SK-N-SH treated with all-trans-retinoic acid at 6 μM for 48 hours (cell line): ENCODE results near the gene NDRG3.

Experiments used
- BACH2 ChIP-seq: fragments of 250-450 bp; sonication (Bioruptor Pico); IDR thresholded peaks from 2 replicates; pipeline ENCODE4 v1.9.0; 2021; ENCODE audit warnings: mild to moderate bottlenecking, borderline replicate concordance
- ISL1 ChIP-seq: fragments of 250-450 bp; sonication (Bioruptor Pico); IDR thresholded peaks from 2 replicates; pipeline ENCODE4 v2.1.2; 2022; ENCODE audit warnings: mild to moderate bottlenecking, moderate library complexity
- PATZ1 ChIP-seq: fragments of 250-450 bp; sonication (Bioruptor Pico); IDR thresholded peaks from 2 replicates; pipeline ENCODE4 v1.8.0; 2020; ENCODE audit warnings: mild to moderate bottlenecking, moderate library complexity, borderline replicate concordance
- RARB ChIP-seq: fragments of 250-450 bp; sonication (Bioruptor Pico); IDR thresholded peaks from 2 replicates; pipeline ENCODE4 v1.8.0; 2021; ENCODE audit warnings: mild to moderate bottlenecking, moderate library complexity

GRCh38 chr20:36760647-36761046 is 14.8 kb upstream of the NDRG3 start:
- no peak for TF ChIP-seq PATZ1
- no peak for TF ChIP-seq BACH2
- TF ChIP-seq ISL1 (CRISPR knock-in tag): no peak
- no peak for TF ChIP-seq RARB
